Muscle of leg (tissue), 11 donors: ENCODE measurements around the gene CLSTN1. TPM values are rescaled to one million over a fixed set of nuclear protein-coding genes. Genes with fewer than 3 reads are reported as not detected.

ENCODE experiments used
- DNase-seq: peaks from one replicate; pipeline ENCODE4 v3.0.0; 2013
- H3K27ac ChIP-seq: one replicate; pipeline ENCODE4 v1.5.1; 2013; ENCODE audit warnings: mild to moderate bottlenecking, low read length, control low read depth
- H3K27me3 ChIP-seq: one replicate; pipeline ENCODE4 v1.6.1; 2013; ENCODE audit warnings: low read length; ENCODE audit not compliant: control insufficient read depth, insufficient read depth
- H3K36me3 ChIP-seq: one replicate; pipeline ENCODE4 v1.6.1; 2013; ENCODE audit warnings: low read length; ENCODE audit not compliant: control insufficient read depth, insufficient read depth
- H3K4me1 ChIP-seq: one replicate; pipeline ENCODE4 v1.6.1; 2013; ENCODE audit warnings: low read length; ENCODE audit not compliant: control insufficient read depth, insufficient read depth
- H3K4me3 ChIP-seq: one replicate; pipeline ENCODE4 v1.5.1; 2013; ENCODE audit warnings: low read length, control low read depth
- H3K9me3 ChIP-seq: replicated peaks from 2 replicates; pipeline ENCODE4 v1.6.1; 2013; ENCODE audit warnings: low read depth, low read length; ENCODE audit not compliant: control insufficient read depth
- WGBS: methylation state at CpG from one replicate; pipeline ENCODE4 v1.1.5; 2013; ENCODE audit warnings: missing lambda C conversion rate; ENCODE audit not compliant: insufficient coverage; 5-methylcytosine and 5-hydroxymethylcytosine counted together
- polyA plus RNA-seq, 8 donors: library from polyadenylated mRNA; unstranded; fragments of 120-200 nt; gene quantifications; one replicate each; pipeline versions ENCODE4 v1.2.1 to v1.2.3, GENCODE V29; 2013; ENCODE audit warnings: inconsistent platforms in 1 of 8, low replicate concordance in 1 of 8; ENCODE audit not compliant: insufficient read length in 8 of 8, insufficient read depth in 1 of 8
- total RNA-seq: library from RNA; stranded (reverse); fragments of 120-200 nt; gene quantifications from one replicate; pipeline ENCODE4 v1.2.4, GENCODE V29; 2013

CLSTN1 gene
- total and polyA plus RNA-seq, 9 donors: 39.3 to 102 (median 82.5) TPM

GRCh38 chr1:9852410-9853248 lies 28.9 kb upstream of the CLSTN1 start:
- DNase-seq: no peak
- peaks cover 19% of the 10 kb centered on the region for H3K4me1 ChIP-seq
- no peak overlapping the region for H3K27ac ChIP-seq
- H3K4me3 ChIP-seq: no peak overlapping the region
- H3K27me3 ChIP-seq: no peaks in the 10 kb centered on the region
- 79% methylated on average over 6 of the region's 12 CpGs for WGBS
- peaks cover 26% of the 10 kb centered on the region for H3K36me3 ChIP-seq
- H3K9me3 ChIP-seq: peaks cover 3% of the 10 kb centered on the region

- Histone ChIP-seq H3K4me1 (peaks cover 20% of the 10 kb centered on the region), H3K27me3 (no peaks in the 10 kb centered on the region), H3K9me3 (peaks cover 3% of the 10 kb centered on the region), H3K4me3 (no peak overlapping the region), H3K36me3 (peaks cover 25% of the 10 kb centered on the region), H3K27ac (no peak overlapping the region)
- 62% methylated on average over 4 of the region's 8 CpGs for WGBS
- no peak for DNase-seq
Measured at GRCh38 chr1:9852004-9852403, 28.2 kb upstream of the CLSTN1 start.

- peaks cover 25% of the 10 kb centered on the region for H3K36me3 ChIP-seq
- peaks cover 28% of the 10 kb centered on the region for H3K4me1 ChIP-seq
- no peaks in the 10 kb centered on the region for H3K27me3 ChIP-seq
- DNase-seq: no peak
- 48% methylated on average over 14 of the region's 18 CpGs for WGBS
- H3K27ac ChIP-seq: no peak overlapping the region
- peaks cover 3% of the 10 kb centered on the region for H3K9me3 ChIP-seq
- no peak overlapping the region for H3K4me3 ChIP-seq
Measured at GRCh38 chr1:9850442-9851162, 26.8 kb upstream of the CLSTN1 start.

- Histone ChIP-seq H3K27me3 (no peaks in the 10 kb centered on the region), H3K9me3 (peaks cover 3% of the 10 kb centered on the region), H3K36me3 (peaks cover 25% of the 10 kb centered on the region), H3K4me3 (no peak overlapping the region), H3K27ac (peak overlapping the region; percentile 59), H3K4me1 (peaks cover 28% of the 10 kb centered on the region)
- 31% methylated on average over 7 of the region's 20 CpGs for WGBS
- no peak for DNase-seq
Measured at GRCh38 chr1:9849691-9850441, 26.1 kb upstream of the CLSTN1 start.

GRCh38 chr1:9848022-9848421 lies 24.3 kb upstream of the CLSTN1 start:
- H3K27me3 ChIP-seq: no peaks in the 10 kb centered on the region
- no peak overlapping the region for H3K27ac ChIP-seq
- H3K9me3 ChIP-seq: no peaks in the 10 kb centered on the region
- 100% methylated on average over 1 of the region's 8 CpGs for WGBS
- H3K4me1 ChIP-seq: peaks cover 39% of the 10 kb centered on the region
- H3K4me3 ChIP-seq: no peak overlapping the region
- no peak for DNase-seq
- H3K36me3 ChIP-seq: peaks cover 25% of the 10 kb centered on the region

GRCh38 chr1:9847269-9847668 lies 23.5 kb upstream of the CLSTN1 start:
- no peaks in the 10 kb centered on the region for H3K27me3 ChIP-seq
- H3K4me3 ChIP-seq: no peak overlapping the region
- H3K27ac ChIP-seq: no peak overlapping the region
- no peak for DNase-seq
- peaks cover 18% of the 10 kb centered on the region for H3K36me3 ChIP-seq
- H3K9me3 ChIP-seq: no peaks in the 10 kb centered on the region
- peaks cover 39% of the 10 kb centered on the region for H3K4me1 ChIP-seq
- WGBS: no CpG with 5 or more reads among the region's 2 CpGs

GRCh38 chr1:9846611-9847171 lies 22.9 kb upstream of the CLSTN1 start:
- Histone ChIP-seq H3K27me3 (no peaks in the 10 kb centered on the region), H3K4me3 (no peak overlapping the region), H3K9me3 (no peaks in the 10 kb centered on the region), H3K27ac (no peak overlapping the region), H3K36me3 (peaks cover 15% of the 10 kb centered on the region), H3K4me1 (peaks cover 43% of the 10 kb centered on the region)
- no peak for DNase-seq
- WGBS: 28% methylated on average over 16 of the region's 17 CpGs

- 74% methylated on average over 6 of the region's 9 CpGs for WGBS
- Histone ChIP-seq H3K4me1 (peaks cover 43% of the 10 kb centered on the region), H3K36me3 (peaks cover 15% of the 10 kb centered on the region), H3K27ac (no peak overlapping the region), H3K27me3 (no peaks in the 10 kb centered on the region), H3K4me3 (no peak overlapping the region), H3K9me3 (no peaks in the 10 kb centered on the region)
- no peak for DNase-seq
Measured at GRCh38 chr1:9845914-9846313, 22.1 kb upstream of the CLSTN1 start.

- no peak for DNase-seq
- no peaks in the 10 kb centered on the region for H3K27me3 ChIP-seq
- WGBS: 53% methylated on average over 5 of the region's 7 CpGs
- no peak overlapping the region for H3K27ac ChIP-seq
- H3K36me3 ChIP-seq: peaks cover 13% of the 10 kb centered on the region
- H3K4me3 ChIP-seq: no peak overlapping the region
- H3K9me3 ChIP-seq: no peaks in the 10 kb centered on the region
- H3K4me1 ChIP-seq: peaks cover 44% of the 10 kb centered on the region
Measured at GRCh38 chr1:9844756-9845155, 21.0 kb upstream of the CLSTN1 start.

GRCh38 chr1:9844106-9844505 lies 20.3 kb upstream of the CLSTN1 start:
- WGBS: 64% methylated on average over 7 of the region's 12 CpGs
- DNase-seq: no peak
- H3K4me1 ChIP-seq: peaks cover 37% of the 10 kb centered on the region
- no peaks in the 10 kb centered on the region for H3K27me3 ChIP-seq
- H3K9me3 ChIP-seq: no peaks in the 10 kb centered on the region
- H3K36me3 ChIP-seq: peaks cover 7% of the 10 kb centered on the region
- H3K4me3 ChIP-seq: no peak overlapping the region
- no peak overlapping the region for H3K27ac ChIP-seq
